Dedifferentiated amniotic fluid mesenchymal stem cell (primary cell): ENCODE measurements around the gene CLDN34.

Source experiments
- DNase-seq: peaks from one replicate; pipeline ENCODE4 v3.0.0-alpha.2; 2016; ENCODE audit errors: extremely low spot score

The CLDN34 gene

DNA sequence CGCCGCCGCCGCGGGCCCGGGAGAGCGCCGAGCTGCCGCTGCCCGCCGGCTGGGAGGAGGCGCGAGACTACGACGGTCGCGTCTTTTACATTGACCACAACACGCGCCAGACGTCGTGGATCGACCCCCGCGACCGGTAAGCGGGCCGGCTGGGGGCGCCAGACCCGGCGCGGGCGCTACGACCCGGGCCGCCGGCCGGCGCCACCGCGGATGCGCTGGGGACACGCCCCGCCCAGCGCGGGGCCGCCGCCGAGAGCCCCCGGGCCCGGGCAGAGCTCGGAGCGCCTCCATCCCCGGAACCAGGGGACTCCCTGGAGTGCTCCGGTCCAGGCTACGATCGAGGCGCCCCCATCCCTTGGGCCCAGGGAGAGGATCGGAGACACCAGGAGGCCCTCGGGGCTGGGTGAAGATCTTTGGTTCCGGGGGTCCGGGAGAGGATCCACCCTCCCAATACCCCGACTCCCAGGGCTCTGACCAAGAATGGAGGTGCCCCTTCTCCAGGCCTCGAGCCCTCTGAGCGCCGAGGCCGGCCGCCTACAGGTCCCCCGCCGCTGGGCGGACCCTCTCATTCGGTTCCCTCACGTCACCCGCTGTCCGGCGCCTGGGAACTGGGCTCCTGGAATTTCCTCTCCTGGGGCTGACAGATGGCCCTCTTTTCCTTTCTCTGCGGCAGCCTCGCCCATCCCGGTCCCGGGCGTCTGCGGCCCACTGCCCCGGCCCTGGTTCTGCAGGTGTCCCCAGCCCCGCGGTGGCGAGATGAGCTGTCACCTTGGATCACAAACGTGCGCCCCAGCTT is 48.8 kb downstream of the CLDN34 start:
- no peak for DNase-seq

DNA sequence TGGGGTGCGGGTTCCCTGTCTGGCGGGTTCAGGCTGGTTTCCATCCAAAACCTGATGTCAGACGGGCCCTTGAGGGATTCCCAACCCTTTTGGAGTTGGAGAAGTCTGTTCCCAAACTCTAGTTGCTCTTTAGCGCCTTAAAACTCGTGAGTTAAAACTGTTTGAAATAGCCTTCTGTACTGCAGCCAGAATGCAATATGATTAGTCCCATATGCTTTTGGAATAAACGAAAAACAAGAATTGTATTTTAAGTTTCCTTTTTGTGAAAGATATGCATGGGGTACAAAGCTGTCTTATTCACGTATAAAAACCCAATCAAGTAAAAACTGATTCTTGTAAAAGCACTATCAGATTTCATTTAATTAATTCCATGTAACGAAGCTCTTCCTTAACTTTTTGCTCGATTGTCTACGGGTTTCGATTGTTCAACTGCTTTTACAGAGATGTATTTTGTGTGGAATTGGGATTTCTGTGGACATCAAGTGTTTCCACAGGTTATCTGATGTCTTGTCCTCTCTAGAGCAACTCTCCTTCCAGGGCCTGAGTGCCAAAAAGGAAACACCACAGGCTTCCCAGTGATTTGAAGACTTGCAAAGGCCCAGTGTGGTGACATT is 49.5 kb downstream of the CLDN34 start:
- DNase-seq: no peak

DNA sequence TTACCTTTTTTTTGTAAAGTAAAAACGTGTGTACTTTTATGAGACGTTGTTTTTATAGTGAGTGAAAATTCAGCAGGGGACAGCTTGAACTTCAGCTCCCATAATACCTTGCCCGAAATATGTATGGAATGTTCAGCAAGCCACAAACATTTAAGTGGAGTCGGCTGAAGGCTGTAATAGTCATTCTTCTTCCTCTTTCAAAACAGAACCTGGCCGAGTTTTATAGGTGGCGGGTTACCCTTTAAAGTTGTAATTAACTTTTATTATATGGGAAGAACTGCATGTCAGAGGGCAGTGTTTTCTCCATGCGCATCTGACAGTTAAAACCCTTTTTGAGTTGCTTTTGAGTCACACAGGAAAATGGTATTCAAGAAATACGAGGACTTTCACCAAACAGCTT is 50.7 kb downstream of the CLDN34 start:
- peak; percentile 43 for DNase-seq
